H1 (cell line): ENCODE results near the gene TEAD2. TPM values are rescaled to one million over a fixed set of nuclear protein-coding genes. Genes with fewer than 3 reads are reported as not detected.
A peak's percentile ranks its signal among the peaks of the same experiment; 100 is the strongest.

Experiments used
- CTCF ChIA-PET: fragments of 300-600 bp; sonication (Branson Sonifier 250); formaldehyde crosslinking; loops from one replicate; lab custom pipeline; 2021; ENCODE audit not compliant: partially characterized antibody; lab: Charles Lee
- POLR2A ChIA-PET: fragments of 300-600 bp; sonication (Branson Sonifier 250); formaldehyde crosslinking; loops from one replicate; lab custom pipeline; 2021; ENCODE audit warnings: inconsistent platforms; ENCODE audit not compliant: partially characterized antibody; lab: Charles Lee
- DNase-seq, 2 experiments: peaks; one replicate each; pipeline versions ENCODE4 v3.0.0 to v3.0.0-alpha.2; 2010 to 2022; ENCODE audit warnings: low spot score in 2 of 2, low read depth in 1 of 2, mixed read lengths in 1 of 2
- FAIRE-seq: peaks from 2 replicates; lab custom pipeline; 2011; peaks lifted over from hg19 to GRCh38; lab: Jason Lieb, UNC
- H2AFZ ChIP-seq: 2 replicates; pipeline ENCODE4 v1.8.1; 2012; ENCODE audit warnings: low read length, inconsistent platforms
- H2AK5ac ChIP-seq: 2 replicates; pipeline ENCODE4 v1.6.1; 2013; ENCODE audit warnings: low read depth, low read length
- H2BK120ac ChIP-seq: replicated peaks from 2 replicates; pipeline ENCODE3; 2013; ENCODE audit warnings: low read depth, low read length, inconsistent platforms
- H2BK12ac ChIP-seq: 2 replicates; pipeline ENCODE4 v1.6.1; 2013; ENCODE audit warnings: low read depth, low read length
- H2BK15ac ChIP-seq: 2 replicates; pipeline ENCODE4 v1.6.1; 2013; ENCODE audit warnings: low read length
- H2BK20ac ChIP-seq: 2 replicates; pipeline ENCODE4 v1.6.1; 2013; ENCODE audit warnings: low read length
- H2BK5ac ChIP-seq: 2 replicates; pipeline ENCODE4 v1.6.1; 2013; ENCODE audit warnings: low read depth, low read length
- H3K14ac ChIP-seq: 2 replicates; pipeline ENCODE4 v1.6.1; 2013; ENCODE audit warnings: inconsistent platforms; ENCODE audit not compliant: insufficient read length
- H3K18ac ChIP-seq: 2 replicates; pipeline ENCODE4 v1.6.1; 2013; ENCODE audit warnings: low read length; ENCODE audit errors: extremely low read depth
- H3K23ac ChIP-seq: 2 replicates; pipeline ENCODE4 v1.6.1; 2013; ENCODE audit warnings: inconsistent platforms; ENCODE audit not compliant: insufficient read length
- H3K23me2 ChIP-seq: 2 replicates; pipeline ENCODE4 v1.6.1; 2013; ENCODE audit warnings: low read depth, low read length
- H3K27ac ChIP-seq: 2 replicates; pipeline ENCODE4 v1.6.1; 2011; ENCODE audit warnings: low read depth, low read length, inconsistent platforms
- H3K27me3 ChIP-seq, 4 experiments: replicated peaks in 1 of 4; 1 replicate in 1 of 4; 2 replicates in 3 of 4; pipeline versions ENCODE4 v1.6.1 to v1.8.1; 2011 to 2013; ENCODE audit warnings: low read length in 3 of 4, mild to moderate bottlenecking in 3 of 4, inconsistent platforms in 2 of 4, mixed read lengths in 2 of 4, moderate library complexity in 1 of 4; ENCODE audit not compliant: control insufficient read depth in 3 of 4, insufficient read depth in 3 of 4; ENCODE audit errors: extremely low read depth in 1 of 4
- H3K36me3 ChIP-seq, 4 experiments: 2 replicates each; pipeline versions ENCODE4 v1.6.1 to v1.8.1; 2011 to 2013; ENCODE audit warnings: mild to moderate bottlenecking in 4 of 4, low read length in 3 of 4, moderate library complexity in 2 of 4, control low read depth in 1 of 4, inconsistent platforms in 1 of 4; ENCODE audit not compliant: insufficient read depth in 4 of 4, control insufficient read depth in 2 of 4
- H3K4ac ChIP-seq: replicated peaks from 2 replicates; pipeline ENCODE3; 2013; ENCODE audit warnings: low read length, low read depth, mixed read lengths, inconsistent platforms; ENCODE audit not compliant: insufficient read length
- H3K4me1 ChIP-seq, 4 experiments: replicated peaks in 1 of 4; 1 replicate in 1 of 4; 2 replicates in 3 of 4; pipeline versions ENCODE4 v1.6.1 to v1.8.1; 2011 to 2013; ENCODE audit warnings: low read length in 3 of 4, inconsistent platforms in 2 of 4, mixed read lengths in 1 of 4; ENCODE audit not compliant: insufficient read depth in 4 of 4, control insufficient read depth in 3 of 4
- H3K4me2 ChIP-seq, 2 experiments: 2 replicates each; pipeline versions ENCODE4 v1.6.1 to v1.8.1; 2011 to 2013; ENCODE audit warnings: low read depth in 2 of 2, low read length in 2 of 2, control low read depth in 1 of 2, inconsistent platforms in 1 of 2, mild to moderate bottlenecking in 1 of 2; ENCODE audit not compliant: insufficient read depth in 1 of 2
- H3K4me3 ChIP-seq, 4 experiments: fragments of 200-600, 300-600 bp in 1 of 4; sonication (generic), shearing (Covaris generic), sonication (Bioruptor Twin) in 1 of 4; 2 replicates each; pipeline versions ENCODE4 v1.5.1 to v1.8.1; 2011 to 2016; ENCODE audit warnings: low read length in 4 of 4, low read depth in 3 of 4, control low read depth in 2 of 4, inconsistent platforms in 2 of 4, mild to moderate bottlenecking in 2 of 4, mixed read lengths in 1 of 4, moderate library complexity in 1 of 4; ENCODE audit not compliant: insufficient read depth in 2 of 4; ENCODE audit errors: extremely low read depth in 1 of 4
- H3K56ac ChIP-seq: replicated peaks from 2 replicates; pipeline ENCODE3; 2013; ENCODE audit warnings: low read depth, mild to moderate bottlenecking, mixed read lengths, low read length, inconsistent platforms; ENCODE audit not compliant: insufficient read length
- H3K79me1 ChIP-seq: 2 replicates; pipeline ENCODE4 v1.6.1; 2013; ENCODE audit warnings: low read depth, low read length, control low read depth
- H3K79me2 ChIP-seq, 2 experiments: 2 replicates each; pipeline versions ENCODE4 v1.6.1 to v1.8.1; 2012 to 2013; ENCODE audit warnings: low read length in 2 of 2, mild to moderate bottlenecking in 2 of 2, inconsistent platforms in 1 of 2; ENCODE audit not compliant: insufficient read depth in 2 of 2, control insufficient read depth in 1 of 2
- H3K9ac ChIP-seq, 4 experiments: replicated peaks in 1 of 4; 1 replicate in 1 of 4; 2 replicates in 3 of 4; pipeline versions ENCODE4 v1.6.1 to v1.8.1; 2011 to 2013; ENCODE audit warnings: low read depth in 3 of 4, low read length in 3 of 4, control low read depth in 2 of 4, mild to moderate bottlenecking in 2 of 4, moderate library complexity in 2 of 4, inconsistent platforms in 1 of 4; ENCODE audit errors: extremely low read depth in 1 of 4
- H3K9me3 ChIP-seq, 2 experiments: 2 replicates each; pipeline versions ENCODE4 v1.6.1 to v1.8.1; 2012 to 2013; ENCODE audit warnings: mild to moderate bottlenecking in 2 of 2, moderate library complexity in 2 of 2, control low read depth in 1 of 2, inconsistent platforms in 1 of 2, low read depth in 1 of 2, low read length in 1 of 2, mixed read lengths in 1 of 2; ENCODE audit not compliant: insufficient read depth in 2 of 2
- H4K20me1 ChIP-seq, 2 experiments: replicated peaks in 1 of 2; 2 replicates each; pipeline versions ENCODE3 to v1.8.1; 2011 to 2013; ENCODE audit warnings: inconsistent platforms in 2 of 2, low read length in 2 of 2, mild to moderate bottlenecking in 1 of 2; ENCODE audit not compliant: insufficient read depth in 2 of 2, control insufficient read depth in 1 of 2
- H4K5ac ChIP-seq: 2 replicates; pipeline ENCODE4 v1.6.1; 2013; ENCODE audit warnings: low read length, low read depth, mixed read lengths, inconsistent platforms; ENCODE audit not compliant: insufficient read length
- H4K8ac ChIP-seq: 2 replicates; pipeline ENCODE4 v1.8.0; 2013; ENCODE audit warnings: mild to moderate bottlenecking, moderate library complexity, low read length, inconsistent platforms; ENCODE audit not compliant: insufficient read depth; ENCODE audit errors: extremely low read depth
- H4K91ac ChIP-seq: replicated peaks from 2 replicates; pipeline ENCODE3; 2013; ENCODE audit warnings: low read length, mixed read lengths, inconsistent platforms; ENCODE audit not compliant: insufficient read length
- BRCA1 ChIP-seq: IDR thresholded peaks from 2 replicates; pipeline ENCODE4 v1.6.1; 2012; ENCODE audit warnings: low read depth, low read length, improper control_type of control experiment
- SRF ChIP-seq: IDR thresholded peaks from 2 replicates; pipeline ENCODE4 v1.6.1; 2011; ENCODE audit warnings: mild to moderate bottlenecking, low read depth, low read length, moderate library complexity
- WGBS, 2 experiments: shearing (Covaris generic) in 1 of 2; methylation state at CpG; one replicate each; pipeline versions ENCODE4 v1.1.6 to v1.1.7; 2013 to 2015; ENCODE audit warnings: low lambda C conversion rate in 2 of 2, mixed read lengths in 2 of 2, inconsistent platforms in 1 of 2, low coverage in 1 of 2, missing lambda C conversion rate in 1 of 2; ENCODE audit not compliant: insufficient replicate concordance in 2 of 2, insufficient coverage in 1 of 2, insufficient read length in 1 of 2; ENCODE audit errors: extremely low coverage in 1 of 2, missing lambda C conversion rate in 1 of 2; 5-methylcytosine and 5-hydroxymethylcytosine counted together
- polyA plus RNA-seq, 7 experiments: library from polyadenylated mRNA; depleted of rRNA in 3 of 7; stranded (reverse) in 5 of 7; unstranded in 2 of 7; fragments of >200 nt in 5 of 7; fragments of 200-250 nt in 2 of 7; gene quantifications; 1 replicate in 5 of 7; 2 replicates in 1 of 7; 4 replicates in 1 of 7; pipeline versions ENCODE4 v1.2.1 to v1.2.3, GENCODE V29; 2011 to 2013; ENCODE audit warnings: missing spikeins in 2 of 7, mixed read lengths in 2 of 7
- total RNA-seq: library from RNA; stranded (reverse); fragmentation: NEBNext Ultra II Directional; extraction: Animal tissue kit (Norgen Biotek cat#: 25700); gene quantifications from 2 replicates; pipeline ENCODE4 v1.2.1, GENCODE V29; 2021

Gene TEAD2
- total and polyA plus RNA-seq, 2 of the 8 experiments (the other 6 are each of a cell fraction or from before 2014, with no cell fraction given), result 87.6 to 146 TPM

- Histone ChIP-seq H3K79me2 (no peaks in the 10 kb centered on the region), H2BK20ac (0 out of 2 replicates have a peak overlapping the region, but pooled peaks have one; percentile 32), H4K91ac (no peak overlapping the region)
Measured at GRCh38 chr19:49368711-49369358, 6.6 kb upstream of the TEAD2 start.

More at GRCh38 chr19:49368711-49369358, 6.6 kb upstream of the TEAD2 start:
- Histone ChIP-seq H2AK5ac (no peak overlapping the region), H3K23me2 (no peaks in the 10 kb centered on the region; the same call in 1 of the 2 replicates), H3K14ac (no peak overlapping the region), H4K5ac (no peak overlapping the region), H3K18ac (no peak overlapping the region), H3K27me3 (no peaks in the 10 kb centered on the region), H3K36me3 (no peaks in the 10 kb centered on the region), H3K4me3 (no peak overlapping the region), H2BK15ac (no peak overlapping the region), H3K56ac (no peak overlapping the region), H3K23ac (no peak overlapping the region), H3K27ac (no peak overlapping the region), H3K9ac (no peak overlapping the region), H2BK12ac (no peak overlapping the region), H3K79me1 (no peaks in the 10 kb centered on the region), H4K8ac (no peak overlapping the region), H3K4ac (no peak overlapping the region), H2BK5ac (no peak overlapping the region), H3K9me3 (0 out of 4 replicates have a peak, but pooled peaks cover 0 to 7% of the 10 kb centered on the region in 2 experiments), H2BK120ac (no peak overlapping the region), H4K20me1 (no peaks in the 10 kb centered on the region), H3K4me2 (no peak overlapping the region), H3K4me1 (peaks cover 0 to 6% (median 2%) of the 10 kb centered on the region in 4 experiments; a peak in 5 of 7 replicates), H2AFZ (no peak overlapping the region)
- CTCF ChIA-PET, result interaction anchor here (0.8 kb wide), 1 partner anchor 61 kb away, joined by 4 read pairs; no protein-coding TSS in a partner anchor
- peak; percentile 57 for FAIRE-seq
- 92% methylated on average over 5 of the region's 5 CpGs; no CpG with 5 or more reads in 1 of the 2 experiments for WGBS, 2 experiments
- no peak for DNase-seq
- POLR2A ChIA-PET, result interaction anchor here (1.1 to 3.3 kb wide), 2 partner anchors 76 to 84 kb away, joined by 3 to 12 read pairs; partner anchors contain the start of genes ALDH16A1 and PIH1D1
- TF ChIP-seq SRF, result peak; percentile 27; the same call in 1 of the 2 replicates
- no peak for TF ChIP-seq BRCA1
